Transverse colon (tissue), 4 donors: ENCODE data around the gene PKP1.
"Not testable (repeated sequence)": the region's sequence is repeated elsewhere in the genome, so short reads cannot be mapped to it uniquely, and the experiment has no call there.

Source experiments
- CTCF ChIP-seq, 5 experiments: fragments of 200-600 bp in 3 of 5; fragments of 450-650 bp in 2 of 5; sonication (generic) in 3 of 5; IDR thresholded peaks; 1 replicate in 2 of 5; 2 replicates in 3 of 5; pipeline ENCODE4 v1.5.1; 2016 to 2017; ENCODE audit warnings: antibody characterized with exemption in 5 of 5, inconsistent platforms in 3 of 5, mild to moderate bottlenecking in 2 of 5, moderate library complexity in 1 of 5
- POLR2AphosphoS5 ChIP-seq, 3 donors: sonication (generic); formaldehyde crosslinking; IDR thresholded peaks; one replicate each; pipeline ENCODE4 v1.6.1; 2016; ENCODE audit warnings: antibody characterized with exemption in 3 of 3

DNA sequence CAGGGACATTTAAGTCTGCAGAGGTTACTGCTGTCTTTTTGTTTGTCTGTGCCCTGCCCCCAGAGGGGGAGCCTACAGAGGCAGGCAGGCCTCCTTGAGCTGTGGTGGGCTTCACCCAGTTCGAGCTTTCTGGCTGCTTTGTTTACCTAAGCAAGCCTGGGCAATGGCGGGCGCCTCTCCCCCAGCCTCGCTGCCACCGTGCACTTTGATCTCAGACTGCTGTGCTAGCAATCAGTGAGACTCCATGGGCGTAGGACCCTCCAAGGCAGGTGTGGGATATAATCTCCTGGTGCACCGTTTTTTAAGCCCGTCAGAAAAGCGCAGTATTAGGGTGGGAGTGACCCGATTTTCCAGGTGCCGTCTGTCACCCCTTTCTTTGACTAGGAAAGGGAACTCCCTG is 43.7 kb upstream of the PKP1 start:
- not testable (repeated sequence) for TF ChIP-seq CTCF, POLR2AphosphoS5 (IDR thresholded peaks at IDR 0.05)
